Measurements from ENCODE around the gene C2orf42. TPM values are rescaled to one million over a fixed set of nuclear protein-coding genes. Genes with fewer than 3 reads are reported as not detected.
A peak's percentile ranks its signal among the peaks of the same experiment; 100 is the strongest.
"Not testable (repeated sequence)": the region's sequence is repeated elsewhere in the genome, so short reads cannot be mapped to it uniquely, and the experiment has no call there.

The C2orf42 gene
- total and polyA plus RNA-seq, 10 of the 15 experiments (the other 5 are each of a cell fraction or from before 2014, with no cell fraction given), result 5.5 to 19.8 (median 11.5) TPM

DNA sequence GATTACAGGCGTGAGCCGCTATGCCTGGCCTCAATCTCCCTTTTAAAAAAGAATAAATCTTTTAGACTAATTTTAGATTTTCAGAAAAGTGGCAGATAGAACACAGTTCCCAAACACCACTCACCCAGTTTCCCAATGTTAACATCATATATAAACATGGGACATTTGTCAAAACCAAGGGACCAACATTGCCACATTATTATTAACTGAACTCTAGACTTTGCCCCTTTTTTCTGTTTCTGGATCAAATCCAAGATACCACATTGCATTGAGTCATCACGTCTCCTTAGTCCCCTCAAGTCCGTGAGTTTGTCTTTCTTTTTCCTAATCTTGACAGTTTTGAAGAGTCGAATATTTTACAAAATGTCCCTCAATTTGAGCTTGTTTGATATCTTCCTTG lies 2.4 kb downstream of the C2orf42 start:
- H3K36me3 ChIP-seq (ENCODE audit: control insufficient read depth in 2 of 2, insufficient read depth in 2 of 2, low read length in 1 of 2), result no peaks in the 10 kb centered on the region
- DNase-seq (ENCODE audit: low read depth, low spot score) (no peak), FAIRE-seq (no peak), ATAC-seq (no peak)
- H4K20me1 ChIP-seq (ENCODE audit: control insufficient read depth, insufficient read depth), result no peaks in the 10 kb centered on the region
- H3K27ac ChIP-seq (ENCODE audit: control insufficient read depth, insufficient read depth), result no peak overlapping the region
- over 99% methylated on average over 5 of the region's 5 CpGs for WGBS (ENCODE audit: insufficient coverage, insufficient replicate concordance, low lambda C conversion rate, missing lambda C conversion rate)
- in situ Hi-C loops (cut with MboI) (no loop called here), intact Hi-C loops (cut with micrococcal nuclease; ENCODE audit: unreplicated experiment) (no loop called here)
- H3K4me2 ChIP-seq (ENCODE audit: control insufficient read depth, insufficient read depth), result no peak overlapping the region
- BruUV-seq (replicated peaks), result TSS peak; percentile 52
- H2AFZ ChIP-seq (ENCODE audit: control insufficient read depth, low read depth, low read length), result no peak overlapping the region
- ChIA-PET CTCF (interaction anchor here (0.6 kb wide), 1 partner anchor 277 kb away, joined by 3 read pairs; no protein-coding TSS in a partner anchor), SMC1A (ENCODE audit: uncharacterized antibody, unreplicated experiment) (interaction anchor here (1.1 to 3.8 kb wide), 3 partner anchors 10 to 28 kb away, joined by 3 to 25 read pairs (median 3); no protein-coding TSS in a partner anchor), POLR2A (interaction anchor here (1.2 kb wide), 1 partner anchor 39 kb away, joined by 3 read pairs; no protein-coding TSS in a partner anchor), RAD21 (ENCODE audit: unreplicated experiment) (interaction anchor here (3.7 to 4.4 kb wide), 2 partner anchors 28 to 275 kb away, joined by 23 to 27 read pairs; partner anchors contain the start of gene MXD1)
- H3K27me3 ChIP-seq (replicated peaks in 1 of 2; ENCODE audit: control insufficient read depth in 2 of 2, insufficient read depth in 2 of 2, low read length in 1 of 2), result no peaks in the 10 kb centered on the region
- peaks cover 5% of the 10 kb centered on the region for H3K79me2 ChIP-seq (ENCODE audit: control insufficient read depth, insufficient read depth, low read length)
- H3K4me3 ChIP-seq, result no peak overlapping the region; the same call in 1 of the 2 replicates
- no peaks in the 10 kb centered on the region; the same call in 1 of the 2 replicates for H3K4me1 ChIP-seq (ENCODE audit: control insufficient read depth, insufficient read depth, low read length)
- no peaks in the 10 kb centered on the region for H3K9me3 ChIP-seq (replicated peaks; ENCODE audit: control insufficient read depth, insufficient read depth, low read length)
- no peak overlapping the region for H3K9ac ChIP-seq (ENCODE audit: control insufficient read depth, insufficient read depth, low read length)
- no peak for TF ChIP-seq RAD21 (IDR thresholded peaks at IDR 0.05; ENCODE audit: insufficient read depth, low read depth, low read length)
- no peak for TF ChIP-seq NR2C2 (IDR thresholded peaks at IDR 0.05; ENCODE audit: borderline replicate concordance, control insufficient read depth, insufficient read length, low read depth)
- no peak for TF ChIP-seq HCFC1 (IDR thresholded peaks at IDR 0.05; ENCODE audit: low read length)
- TF ChIP-seq GATAD2B (conservative IDR thresholded peaks at IDR 0.05; ENCODE audit: low read depth), result no peak
- no peak for TF ChIP-seq MTA3 (IDR thresholded peaks at IDR 0.05; ENCODE audit: borderline replicate concordance, low read length)

DNA sequence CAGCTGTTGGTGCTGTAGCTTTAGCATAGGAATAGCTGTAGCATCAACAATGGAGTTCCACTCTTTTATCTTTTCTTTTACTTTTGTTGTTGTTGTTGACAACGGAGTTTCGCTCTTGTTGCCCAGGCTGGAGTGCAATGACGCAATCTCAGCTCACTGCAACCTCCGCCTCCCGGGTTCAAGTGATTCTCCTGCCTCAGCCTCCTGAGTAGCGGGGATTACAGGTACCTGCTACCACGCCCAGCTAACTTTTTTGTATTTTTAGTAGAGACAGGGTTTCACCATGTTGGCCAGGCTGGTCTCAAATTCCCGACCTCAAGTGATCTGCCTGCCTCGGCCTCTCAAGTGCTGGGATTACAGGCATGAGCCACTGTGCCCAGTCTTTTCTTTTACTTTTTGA lies 3.6 kb downstream of the C2orf42 start:
- H3K27me3 ChIP-seq (replicated peaks in 1 of 2; ENCODE audit: control insufficient read depth in 2 of 2, insufficient read depth in 2 of 2, low read length in 1 of 2); in situ Hi-C loops (cut with MboI); intact Hi-C loops (cut with micrococcal nuclease; ENCODE audit: unreplicated experiment); H3K4me3 ChIP-seq; ATAC-seq; H3K4me2 ChIP-seq (ENCODE audit: control insufficient read depth, insufficient read depth); CTCF ChIA-PET; H3K4me1 ChIP-seq (ENCODE audit: control insufficient read depth, insufficient read depth, low read length); RAD21 ChIA-PET (ENCODE audit: unreplicated experiment); H3K27ac ChIP-seq (ENCODE audit: control insufficient read depth, insufficient read depth); H3K9ac ChIP-seq (ENCODE audit: control insufficient read depth, insufficient read depth, low read length); H4K20me1 ChIP-seq (ENCODE audit: control insufficient read depth, insufficient read depth); BruUV-seq (replicated peaks); POLR2A ChIA-PET; H2AFZ ChIP-seq (ENCODE audit: control insufficient read depth, low read depth, low read length); H3K9me3 ChIP-seq (replicated peaks; ENCODE audit: control insufficient read depth, insufficient read depth, low read length); H3K36me3 ChIP-seq (ENCODE audit: control insufficient read depth in 2 of 2, insufficient read depth in 2 of 2, low read length in 1 of 2); FAIRE-seq; DNase-seq (ENCODE audit: low read depth, low spot score); H3K79me2 ChIP-seq (ENCODE audit: control insufficient read depth, insufficient read depth, low read length): not testable (repeated sequence)
- 94% methylated on average over 9 of the region's 9 CpGs for WGBS (ENCODE audit: insufficient coverage, insufficient replicate concordance, low lambda C conversion rate, missing lambda C conversion rate)
- SMC1A ChIA-PET (ENCODE audit: uncharacterized antibody, unreplicated experiment), result interaction anchor here (1.4 kb wide), 1 partner anchor 116 kb away, joined by 3 read pairs; no protein-coding TSS in a partner anchor
